DND-41 (cell line): Measurements from ENCODE around the gene CD7.

Experiments used
- CTCF ChIP-seq: IDR thresholded peaks from 2 replicates; pipeline ENCODE4 v1.5.1; 2012; ENCODE audit warnings: borderline replicate concordance, low read length, moderate library complexity, mild to moderate bottlenecking; ENCODE audit not compliant: poor library complexity, severe bottlenecking; ENCODE audit errors: extremely low read depth
- EZH2 ChIP-seq: IDR thresholded peaks from 3 replicates; pipeline ENCODE4 v1.6.1; 2012; ENCODE audit warnings: borderline replicate concordance, low read depth, mild to moderate bottlenecking, moderate library complexity, low read length, inconsistent platforms; ENCODE audit not compliant: severe bottlenecking

DNA sequence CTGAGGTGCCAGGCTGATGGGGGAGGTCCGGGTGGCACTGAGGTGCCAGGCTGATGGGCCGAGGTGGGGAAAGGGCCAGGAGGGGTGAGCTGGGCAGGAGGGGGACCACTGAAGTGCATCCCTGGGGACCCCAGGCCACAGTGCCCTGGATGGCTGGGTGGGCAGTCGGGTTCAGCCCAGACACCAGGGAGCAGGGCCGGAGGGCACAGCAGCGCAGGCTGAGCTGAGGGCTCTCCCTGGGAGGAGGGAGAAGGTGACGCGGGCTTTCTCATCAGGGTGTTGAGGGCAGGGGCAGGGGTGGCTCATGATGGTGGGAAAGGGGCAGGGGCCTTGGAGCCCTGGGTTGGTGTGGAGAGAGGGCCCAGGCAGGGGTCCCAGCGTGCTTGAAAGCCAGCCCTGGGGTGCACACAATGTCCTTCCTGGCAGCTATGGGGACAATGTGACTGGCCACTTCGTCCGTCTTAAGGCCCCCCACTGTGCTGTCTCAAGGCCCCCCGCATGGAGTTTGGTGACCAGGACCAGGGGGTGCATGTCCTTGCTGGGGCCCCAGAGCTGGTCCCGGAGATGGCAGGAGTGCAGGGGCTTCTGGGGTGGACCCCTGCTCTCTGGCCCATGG is 16.0 kb downstream of the CD7 start:
- TF ChIP-seq EZH2 (no peak), CTCF (no peak)
